GM18868 (cell line): Measurements from ENCODE around the gene RDH8.

ENCODE experiments used
- ATAC-seq: cut with Tn5 transposase; IDR thresholded peaks from one replicate; pipeline ENCODE4 v1.9.1; 2021; ENCODE audit warnings: mild to moderate bottlenecking, moderate library complexity; ENCODE audit not compliant: unreplicated experiment

RDH8 gene

GRCh38 chr19:10013316-10013715, at the start of gene RDH8:
RDH8 (plus strand) TSS chr19:10013483; CDS start chr19:10013498, 15 bp downstream.
- ATAC-seq, result no peak

GRCh38 chr19:9966024-9966423, 47.3 kb upstream of the RDH8 start:
- no peak for ATAC-seq

GRCh38 chr19:9966448-9966847, 46.8 kb upstream of the RDH8 start:
- ATAC-seq, result no peak

- ATAC-seq, result no peak
Observed at GRCh38 chr19:9967326-9967725, 46.0 kb upstream of the RDH8 start.

GRCh38 chr19:9968820-9969687, 44.2 kb upstream of the RDH8 start:
- ATAC-seq, result no peak

GRCh38 chr19:9969688-9969975, 43.7 kb upstream of the RDH8 start:
- ATAC-seq, result no peak

- no peak for ATAC-seq
Observed at GRCh38 chr19:9970481-9970880, 42.8 kb upstream of the RDH8 start.

- ATAC-seq, result no peak
Observed at GRCh38 chr19:9971166-9971897, 42.0 kb upstream of the RDH8 start.

GRCh38 chr19:9972103-9972502, 41.2 kb upstream of the RDH8 start:
- ATAC-seq, result no peak

GRCh38 chr19:9981406-9982260, 31.6 kb upstream of the RDH8 start:
- ATAC-seq, result no peak

- no peak for ATAC-seq
Observed at GRCh38 chr19:9986787-9987281, 26.4 kb upstream of the RDH8 start.

- ATAC-seq, result no peak
Observed at GRCh38 chr19:9989504-9989903, 23.8 kb upstream of the RDH8 start.

GRCh38 chr19:9991425-9992191, 21.7 kb upstream of the RDH8 start:
- no peak for ATAC-seq

GRCh38 chr19:9995084-9995483, 18.2 kb upstream of the RDH8 start:
- no peak for ATAC-seq

- ATAC-seq, result no peak
Observed at GRCh38 chr19:9995999-9996398, 17.3 kb upstream of the RDH8 start.

- ATAC-seq, result no peak
Observed at GRCh38 chr19:9996541-9996940, 16.7 kb upstream of the RDH8 start.

GRCh38 chr19:10000171-10000826, 13.0 kb upstream of the RDH8 start:
- ATAC-seq, result no peak

- no peak for ATAC-seq
Observed at GRCh38 chr19:10001899-10002298, 11.4 kb upstream of the RDH8 start.

- ATAC-seq, result no peak
Observed at GRCh38 chr19:10003271-10003670, 10.0 kb upstream of the RDH8 start.

- ATAC-seq, result no peak
Observed at GRCh38 chr19:10004617-10005016, 8.7 kb upstream of the RDH8 start.
